GM12878 (cell line): ENCODE results near the gene SPAAR. TPM values are rescaled to one million over a fixed set of nuclear protein-coding genes. Genes with fewer than 3 reads are reported as not detected.

ENCODE experiments used
- ATAC-seq: fragments of 200-7000 bp; cut with Tn5 transposase; 3 replicates; pipeline ENCODE4 v1.9.1; 2020; ENCODE audit warnings: mild to moderate bottlenecking, moderate library complexity
- BruUV-seq: library from RNA; stranded (reverse); fragments of 400-500 nt; replicated peaks from 2 replicates; lab custom pipeline; 2021; lab: Mats Ljungman, UMichigan
- CTCF ChIA-PET: fragments of 300-600 bp; sonication (Branson Sonifier 250); formaldehyde crosslinking; extraction: SDS; loops from one replicate; lab custom pipeline; 2021; ENCODE audit warnings: inconsistent platforms; lab: Yijun Ruan, JAX
- POLR2A ChIA-PET: fragments of 350-600 bp; formaldehyde crosslinking; extraction: SDS; loops from one replicate; lab custom pipeline; 2021; ENCODE audit warnings: inconsistent platforms; lab: Charles Lee
- RAD21 ChIA-PET: fragments of 300-600 bp; sonication (Branson Sonifier 250); formaldehyde crosslinking; loops from one replicate; lab custom pipeline; 2023; ENCODE audit warnings: antibody characterized with exemption; ENCODE audit not compliant: unreplicated experiment; lab: Charles Lee
- SMC1A ChIA-PET: fragments of 300-600 bp; sonication (Branson Sonifier 250); formaldehyde crosslinking; loops from one replicate; lab custom pipeline; 2023; ENCODE audit not compliant: unreplicated experiment, uncharacterized antibody; lab: Charles Lee
- DNase-seq: peaks from one replicate; pipeline ENCODE4 v3.0.0-alpha.2; 2011; ENCODE audit warnings: low read depth, low spot score
- FAIRE-seq: peaks from 3 replicates; lab custom pipeline; 2011; peaks lifted over from hg19 to GRCh38; lab: Jason Lieb, UNC
- H2AFZ ChIP-seq: 2 replicates; pipeline ENCODE4 v1.6.0; 2011; ENCODE audit warnings: low read depth, low read length, control low read depth; ENCODE audit not compliant: control insufficient read depth
- H3K27ac ChIP-seq: 2 replicates; pipeline ENCODE4 v1.5.1; 2011; ENCODE audit warnings: control low read depth; ENCODE audit not compliant: control insufficient read depth, insufficient read depth
- H3K27me3 ChIP-seq, 2 experiments: replicated peaks in 1 of 2; 2 replicates each; pipeline versions ENCODE4 v1.6.0 to v1.6.1; 2011; ENCODE audit warnings: low read length in 1 of 2; ENCODE audit not compliant: control insufficient read depth in 2 of 2, insufficient read depth in 2 of 2
- H3K36me3 ChIP-seq, 2 experiments: 2 replicates each; pipeline ENCODE4 v1.5.1; 2011; ENCODE audit warnings: low read length in 1 of 2; ENCODE audit not compliant: control insufficient read depth in 2 of 2, insufficient read depth in 2 of 2
- H3K4me1 ChIP-seq: 2 replicates; pipeline ENCODE4 v1.6.1; 2011; ENCODE audit warnings: mild to moderate bottlenecking, low read length, moderate library complexity, mixed read lengths; ENCODE audit not compliant: control insufficient read depth, insufficient read depth
- H3K4me2 ChIP-seq: 2 replicates; pipeline ENCODE4 v1.6.0; 2011; ENCODE audit warnings: control low read depth; ENCODE audit not compliant: control insufficient read depth, insufficient read depth
- H3K4me3 ChIP-seq: fragments of 200-600 bp; sonication (generic); 2 replicates; pipeline ENCODE4 v1.5.1; 2016
- H3K79me2 ChIP-seq: 2 replicates; pipeline ENCODE4 v1.6.0; 2011; ENCODE audit warnings: low read length; ENCODE audit not compliant: control insufficient read depth, insufficient read depth
- H3K9ac ChIP-seq: 2 replicates; pipeline ENCODE4 v1.8.0; 2011; ENCODE audit warnings: low read length, control low read depth, mixed read lengths; ENCODE audit not compliant: control insufficient read depth, insufficient read depth
- H3K9me3 ChIP-seq: replicated peaks from 3 replicates; pipeline ENCODE4 v1.5.1; 2011; ENCODE audit warnings: mild to moderate bottlenecking, low read length; ENCODE audit not compliant: control insufficient read depth, insufficient read depth
- H4K20me1 ChIP-seq: 2 replicates; pipeline ENCODE4 v1.6.0; 2011; ENCODE audit not compliant: control insufficient read depth, insufficient read depth
- ASH2L ChIP-seq: fragments of 300-600, 200-600 bp; sonication (generic); IDR thresholded peaks from 2 replicates; pipeline ENCODE4 v1.6.1; 2017; ENCODE audit warnings: low read depth, mild to moderate bottlenecking, borderline replicate concordance
- CEBPB ChIP-seq, 2 experiments: fragments of 150-350 bp in 1 of 2; IDR thresholded peaks; 2 replicates each; pipeline ENCODE4 v1.6.1; 2012 to 2014; ENCODE audit warnings: low read depth in 2 of 2, low read length in 2 of 2, borderline replicate concordance in 1 of 2, inconsistent platforms in 1 of 2
- CREB1 ChIP-seq: IDR thresholded peaks from 2 replicates; pipeline ENCODE4 v1.6.1; 2012; ENCODE audit warnings: low read depth, mild to moderate bottlenecking, inconsistent platforms
- CTCF ChIP-seq, 3 experiments: IDR thresholded peaks in 2 of 3; conservative IDR thresholded peaks in 1 of 3; 2 replicates each; pipeline ENCODE4 v1.5.1; 2011; ENCODE audit warnings: low read depth in 3 of 3, low read length in 3 of 3, mild to moderate bottlenecking in 3 of 3, control low read depth in 2 of 3, moderate library complexity in 2 of 3, inconsistent platforms in 1 of 3, mixed read lengths in 1 of 3; ENCODE audit not compliant: control insufficient read depth in 2 of 3, insufficient read depth in 1 of 3; ENCODE audit errors: extremely low read depth in 1 of 3
- ETV6 ChIP-seq, 2 experiments: fragments of 450-650 bp in 1 of 2; IDR thresholded peaks in 1 of 2; conservative IDR thresholded peaks in 1 of 2; 2 replicates each; pipeline ENCODE4 v1.6.1; 2014; ENCODE audit warnings: antibody characterized with exemption in 1 of 2, borderline replicate concordance in 1 of 2, low read depth in 1 of 2, mild to moderate bottlenecking in 1 of 2, moderate library complexity in 1 of 2
- FOS ChIP-seq: IDR thresholded peaks from 3 replicates; pipeline ENCODE4 v1.6.1; 2011; ENCODE audit warnings: borderline replicate concordance; ENCODE audit not compliant: insufficient read length; ENCODE audit errors: extremely low read depth
- FOXM1 ChIP-seq: IDR thresholded peaks from 2 replicates; pipeline ENCODE4 v1.6.1; 2012; ENCODE audit warnings: low read depth, mild to moderate bottlenecking, inconsistent platforms, low read length, moderate library complexity
- GATAD2B ChIP-seq: fragments of 450-650 bp; conservative IDR thresholded peaks from 2 replicates; pipeline ENCODE4 v1.6.1; 2017; ENCODE audit warnings: low read depth, mild to moderate bottlenecking, moderate library complexity
- IRF4 ChIP-seq: IDR thresholded peaks from 2 replicates; pipeline ENCODE4 v1.6.1; 2011; ENCODE audit warnings: low read depth, low read length
- KDM1A ChIP-seq: fragments of 200-600 bp; sonication (generic); IDR thresholded peaks from 2 replicates; pipeline ENCODE4 v1.6.1; 2016; ENCODE audit warnings: borderline replicate concordance
- MEF2B ChIP-seq: fragments of 450-650 bp; IDR thresholded peaks from 2 replicates; pipeline ENCODE4 v1.6.1; 2018; ENCODE audit warnings: mild to moderate bottlenecking, moderate library complexity; ENCODE audit not compliant: partially characterized antibody, poor library complexity, severe bottlenecking
- NFIC ChIP-seq: IDR thresholded peaks from 2 replicates; pipeline ENCODE4 v1.6.1; 2012; ENCODE audit warnings: low read depth, mild to moderate bottlenecking, inconsistent platforms, low read length, moderate library complexity
- RFX5 ChIP-seq: IDR thresholded peaks from 2 replicates; pipeline ENCODE4 v1.6.1; 2011; ENCODE audit warnings: low read depth, low read length, improper control_type of control experiment
- SMARCA5 ChIP-seq: fragments of 450-650 bp; IDR thresholded peaks from 2 replicates; pipeline ENCODE4 v1.6.1; 2017; ENCODE audit warnings: mild to moderate bottlenecking
- SREBF2 ChIP-seq: IDR thresholded peaks from 2 replicates; pipeline ENCODE4 v1.6.1; 2012; ENCODE audit warnings: mild to moderate bottlenecking, low read length
- SUZ12 ChIP-seq: fragments of 200-600 bp; sonication (generic); IDR thresholded peaks from one replicate; pipeline ENCODE4 v1.6.1; 2018; ENCODE audit warnings: antibody characterized with exemption, mild to moderate bottlenecking; ENCODE audit not compliant: unreplicated experiment
- USF2 ChIP-seq: IDR thresholded peaks from 2 replicates; pipeline ENCODE4 v1.6.1; 2011; ENCODE audit warnings: low read depth, low read length, improper control_type of control experiment, borderline replicate concordance
- WRNIP1 ChIP-seq: IDR thresholded peaks from 2 replicates; pipeline ENCODE4 v1.6.1; 2011; ENCODE audit warnings: low read depth, low read length, improper control_type of control experiment, borderline replicate concordance
- ZNF217 ChIP-seq: fragments of 450-650 bp; IDR thresholded peaks from 2 replicates; pipeline ENCODE4 v1.6.1; 2017; ENCODE audit warnings: antibody characterized with exemption, mild to moderate bottlenecking
- ZNF24 ChIP-seq: fragments of 450-650 bp; IDR thresholded peaks from 2 replicates; pipeline ENCODE4 v1.6.1; 2017; ENCODE audit warnings: antibody characterized with exemption, mild to moderate bottlenecking
- ZNF274 ChIP-seq: IDR thresholded peaks from one replicate; pipeline ENCODE4 v1.8.0; 2011; ENCODE audit not compliant: insufficient read length, insufficient read depth
- WGBS: methylation state at CpG from one replicate; pipeline ENCODE4 v1.1.6; 2016; ENCODE audit warnings: low lambda C conversion rate; ENCODE audit not compliant: insufficient replicate concordance, insufficient coverage; ENCODE audit errors: missing lambda C conversion rate; 5-methylcytosine and 5-hydroxymethylcytosine counted together
- in situ Hi-C: fragments of 300-500 bp; cut with MboI; formaldehyde crosslinking; loops from 9 replicates; pipeline ENCODE4 v1.14.3; 2018; ENCODE audit warnings: mixed read lengths
- intact Hi-C: fragments of 100-400 bp; cut with micrococcal nuclease; formaldehyde crosslinking; loops from one replicate; pipeline ENCODE4 v1.14.2; 2022; ENCODE audit not compliant: unreplicated experiment
- polyA plus RNA-seq, 11 experiments: library from polyadenylated mRNA; depleted of rRNA in 4 of 11; unstranded in 6 of 11; stranded (reverse) in 5 of 11; fragments of >200 nt; fragmentation: Nextera tagmentation in 4 of 11; fragmentation: Illumina TruSeq in 1 of 11; extraction: Ambion mirVana in 4 of 11; extraction: Trizol in 1 of 11; gene quantifications; 1 replicate in 1 of 11; 2 replicates in 10 of 11; pipeline versions ENCODE4 v1.2.1 to v1.2.3, GENCODE V29; 2011 to 2016; ENCODE audit warnings: inconsistent platforms in 2 of 11, missing spikeins in 2 of 11, low read depth in 1 of 11
- total RNA-seq, 4 experiments: library from RNA; depleted of rRNA in 3 of 4; stranded (reverse); fragments of >200 nt in 3 of 4; fragmentation: Illumina TruSeq in 1 of 4; extraction: Trizol in 1 of 4; gene quantifications; 2 replicates each; pipeline versions ENCODE4 v1.2.1 to v1.2.3, GENCODE V29; 2013 to 2021

SPAAR gene
- total and polyA plus RNA-seq, 10 of the 15 experiments (the other 5 are each of a cell fraction or from before 2014, with no cell fraction given), result not detected

- TF ChIP-seq CTCF (IDR thresholded peaks at IDR 0.05 in 2 of 3, conservative IDR thresholded peaks at IDR 0.05 in 1 of 3; ENCODE audit: control insufficient read depth in 2 of 3, extremely low read depth in 1 of 3, insufficient read depth in 1 of 3, low read depth in 3 of 3, low read length in 3 of 3) (peak; percentile 71 to 86 (median 79)), KDM1A (no peak), FOS (no peak)
Observed at GRCh38 chr9:35945341-35946018, 36.2 kb downstream of the SPAAR start (continued).

- Histone ChIP-seq H2AFZ (no peak overlapping the region), H3K27ac (no peak overlapping the region), H3K27me3 (no peaks in the 10 kb centered on the region), H3K4me3 (no peak overlapping the region), H3K4me1 (no peaks in the 10 kb centered on the region), H4K20me1 (no peaks in the 10 kb centered on the region), H3K79me2 (no peaks in the 10 kb centered on the region), H3K9ac (no peak overlapping the region), H3K9me3 (no peaks in the 10 kb centered on the region), H3K4me2 (no peak overlapping the region), H3K36me3 (no peaks in the 10 kb centered on the region)
- CTCF ChIA-PET, result no interaction called here
- in situ Hi-C loops, result no loop called here
- intact Hi-C loops, result no loop called here
- 17% methylated on average over 2 of the region's 2 CpGs for WGBS
- POLR2A ChIA-PET, result no interaction called here
- DNase-seq (no peak), ATAC-seq (no peak), FAIRE-seq (no peak)
- BruUV-seq, result no TSS peak
- SMC1A ChIA-PET, result no interaction called here
- RAD21 ChIA-PET, result no interaction called here
- TF ChIP-seq GATAD2B (no peak), ETV6 (conservative IDR thresholded peaks at IDR 0.05 in 1 of 2, IDR thresholded peaks at IDR 0.05 in 1 of 2; ENCODE audit: borderline replicate concordance in 1 of 2, low read depth in 1 of 2) (no peak), SUZ12 (no peak), CEBPB (IDR thresholded peaks at IDR 0.05; ENCODE audit: borderline replicate concordance in 1 of 2, low read depth in 2 of 2, low read length in 2 of 2) (no peak), RFX5 (no peak), ZNF217 (no peak), USF2 (no peak), NFIC (no peak), SMARCA5 (no peak), SREBF2 (no peak), CREB1 (no peak), FOXM1 (no peak), MEF2B (no peak), IRF4 (no peak), ZNF274 (no peak), ASH2L (no peak), ZNF24 (no peak), WRNIP1 (no peak)
Observed at GRCh38 chr9:35948451-35948850, 39.2 kb downstream of the SPAAR start.
